Measurements from ENCODE around the gene PLCG1.

PLCG1 gene

GRCh38 chr20:41167118-41167470 is 29.8 kb downstream of the PLCG1 start:
- DNase-seq (ENCODE audit: low read depth in 2 of 2): no peak

- no peak for DNase-seq (ENCODE audit: low read depth in 2 of 2)
Observed at GRCh38 chr20:41167481-41168253, 30.3 kb downstream of the PLCG1 start.

DNA sequence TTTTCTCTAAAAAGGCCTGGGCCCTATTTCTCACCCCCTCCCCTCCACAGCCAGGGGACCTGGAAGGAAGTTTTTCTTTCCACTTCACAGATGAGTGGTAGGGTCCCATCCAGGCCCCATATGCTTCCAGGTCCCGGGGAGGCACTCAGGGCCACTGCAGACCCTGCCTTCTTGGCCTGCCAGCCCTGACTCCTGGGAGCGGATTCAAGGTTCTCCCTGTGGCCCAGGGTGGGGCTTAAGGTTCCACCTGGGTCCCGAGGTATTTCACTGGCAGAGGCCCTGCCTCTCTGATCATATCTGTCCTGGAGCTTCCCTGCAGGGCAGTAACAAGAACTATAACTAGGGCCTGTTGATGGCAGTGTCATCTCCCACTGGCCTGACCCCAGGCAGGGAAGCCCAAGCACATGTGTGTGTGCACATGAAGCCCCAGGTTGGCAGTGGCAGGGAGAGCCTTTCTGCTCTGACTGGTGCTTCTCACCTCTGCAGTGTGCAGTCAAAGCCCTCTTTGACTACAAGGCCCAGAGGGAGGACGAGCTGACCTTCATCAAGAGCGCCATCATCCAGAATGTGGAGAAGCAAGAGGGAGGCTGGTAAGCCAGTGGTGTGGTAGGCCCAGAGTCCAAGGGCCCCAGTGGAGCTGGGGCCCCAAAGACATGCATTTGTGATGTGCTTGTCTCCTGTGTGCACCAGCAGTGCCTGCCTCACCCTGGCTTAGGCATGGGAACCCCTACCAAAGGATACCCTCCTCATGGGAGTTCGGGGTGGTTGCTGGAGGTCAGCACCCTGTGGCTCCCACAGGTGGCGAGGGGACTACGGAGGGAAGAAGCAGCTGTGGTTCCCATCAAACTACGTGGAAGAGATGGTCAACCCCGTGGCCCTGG is 31.2 kb downstream of the PLCG1 start:
- no peak for DNase-seq (ENCODE audit: low read depth in 2 of 2)

- no peak for DNase-seq (ENCODE audit: low read depth in 2 of 2)
Observed at GRCh38 chr20:41169162-41169690, 31.9 kb downstream of the PLCG1 start.

DNA sequence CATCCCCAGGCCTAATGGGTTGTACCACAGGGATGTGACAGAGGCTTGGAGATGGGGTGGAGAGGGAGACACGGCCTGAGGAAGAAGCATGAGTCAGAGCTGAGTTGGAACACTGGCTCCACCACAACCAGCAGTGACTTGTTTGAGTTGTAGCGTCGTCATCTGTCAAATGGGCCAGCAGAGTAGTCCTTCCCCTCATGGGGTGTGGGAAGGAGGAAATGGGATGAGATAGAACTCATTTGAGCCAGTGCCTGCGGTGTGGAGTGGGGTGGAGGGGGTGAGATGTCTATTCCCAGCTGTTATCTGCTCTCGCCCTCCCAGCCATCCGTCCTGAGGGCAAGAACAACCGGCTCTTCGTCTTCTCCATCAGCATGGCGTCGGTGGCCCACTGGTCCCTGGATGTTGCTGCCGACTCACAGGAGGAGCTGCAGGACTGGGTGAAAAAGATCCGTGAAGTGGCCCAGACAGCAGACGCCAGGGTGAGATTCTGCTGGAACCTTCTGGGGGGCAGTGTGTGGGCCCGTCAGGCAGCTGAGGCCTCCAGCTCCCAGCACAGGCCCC is 32.5 kb downstream of the PLCG1 start:
- no peak for DNase-seq (ENCODE audit: low read depth in 2 of 2)

DNA sequence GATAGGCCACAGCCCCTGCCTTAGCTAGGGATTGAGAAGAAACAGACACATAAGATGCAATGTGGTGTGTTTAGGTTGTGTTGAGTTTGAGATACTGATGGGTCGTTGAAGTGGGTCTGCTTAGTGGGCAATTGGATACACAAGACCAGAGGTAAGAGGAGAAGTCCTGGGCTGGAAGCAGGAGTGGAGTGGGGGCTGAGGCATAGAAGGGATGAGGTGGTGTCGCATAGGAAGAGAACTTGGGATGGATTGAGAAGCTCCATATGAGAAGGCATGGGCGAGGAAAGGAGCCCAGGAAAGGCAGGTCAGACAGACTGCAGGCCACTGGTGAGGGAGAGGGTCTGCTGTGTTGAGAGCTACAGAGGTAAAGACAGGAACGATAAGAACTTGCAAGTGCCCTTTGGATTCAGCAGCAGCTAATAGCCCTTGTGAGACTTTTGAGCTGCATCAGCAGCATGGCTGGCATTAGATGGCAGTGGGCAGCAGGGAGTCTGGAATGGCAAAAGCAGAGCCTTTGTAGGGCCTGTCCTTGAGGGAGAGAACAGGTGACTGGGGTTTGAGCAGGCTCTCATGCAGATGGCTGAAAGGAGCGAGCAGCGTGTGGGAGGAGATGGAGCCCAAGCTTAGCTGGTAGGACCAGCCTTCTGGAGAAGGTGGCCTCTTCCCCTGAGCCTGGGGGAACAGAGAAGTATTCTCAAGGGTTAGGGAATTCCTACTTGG is 33.2 kb downstream of the PLCG1 start:
- no peak for DNase-seq (ENCODE audit: low read depth in 2 of 2)

DNA sequence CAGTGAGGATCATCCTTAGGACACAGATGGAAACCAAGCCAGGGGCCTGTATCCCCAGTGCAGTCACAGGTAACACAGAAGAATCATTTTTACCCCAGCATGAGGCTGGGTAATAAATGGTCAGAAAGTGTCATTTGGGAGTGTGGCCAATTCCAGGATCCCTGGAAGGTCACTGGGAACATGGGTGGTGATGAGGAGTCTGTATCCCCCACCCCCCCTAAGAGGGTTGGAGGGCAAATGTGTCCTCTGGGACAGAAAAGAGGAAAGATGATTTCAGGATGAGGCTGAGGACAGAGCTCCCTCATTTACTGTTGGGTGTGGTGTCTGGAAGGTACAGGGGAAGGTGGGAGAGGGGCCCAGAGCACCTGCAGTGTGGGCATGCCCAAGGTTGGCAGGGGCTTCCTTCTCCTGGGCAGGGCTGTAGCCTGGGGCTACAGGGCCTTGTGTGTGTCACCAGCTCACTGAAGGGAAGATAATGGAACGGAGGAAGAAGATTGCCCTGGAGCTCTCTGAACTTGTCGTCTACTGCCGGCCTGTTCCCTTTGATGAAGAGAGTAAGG is 34.5 kb downstream of the PLCG1 start:
- no peak for DNase-seq (ENCODE audit: low read depth in 2 of 2)

DNA sequence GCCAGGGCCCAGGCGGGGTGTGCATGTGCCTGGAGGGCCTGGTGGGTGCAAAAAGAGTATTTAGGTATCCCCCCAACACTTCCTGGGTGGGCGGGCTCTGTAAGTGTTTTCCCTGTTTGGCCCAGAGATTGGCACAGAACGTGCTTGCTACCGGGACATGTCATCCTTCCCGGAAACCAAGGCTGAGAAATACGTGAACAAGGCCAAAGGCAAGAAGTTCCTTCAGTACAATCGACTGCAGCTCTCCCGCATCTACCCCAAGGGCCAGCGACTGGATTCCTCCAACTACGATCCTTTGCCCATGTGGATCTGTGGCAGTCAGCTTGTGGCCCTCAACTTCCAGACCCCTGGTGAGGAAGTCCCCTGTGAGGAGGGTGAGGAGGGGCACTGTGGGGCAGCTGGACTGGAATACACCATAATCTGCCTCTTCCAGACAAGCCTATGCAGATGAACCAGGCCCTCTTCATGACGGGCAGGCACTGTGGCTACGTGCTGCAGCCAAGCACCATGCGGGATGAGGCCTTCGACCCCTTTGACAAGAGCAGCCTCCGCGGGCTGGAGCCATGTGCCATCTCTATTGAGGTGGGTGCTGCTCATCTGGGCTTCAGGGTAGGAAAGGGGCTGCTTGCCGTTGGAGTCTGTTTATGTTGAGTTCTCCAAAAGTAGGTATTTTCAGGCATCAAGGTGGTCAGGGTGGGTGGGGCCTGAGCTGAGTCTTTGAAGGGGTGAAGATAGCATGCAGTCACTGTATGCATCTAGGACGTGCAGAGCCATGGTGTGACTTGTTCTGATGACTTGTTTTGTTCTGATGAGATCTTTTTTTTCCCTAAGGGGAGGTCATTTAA is 35.2 kb downstream of the PLCG1 start:
- no peak for DNase-seq (ENCODE audit: low read depth in 2 of 2)

DNA sequence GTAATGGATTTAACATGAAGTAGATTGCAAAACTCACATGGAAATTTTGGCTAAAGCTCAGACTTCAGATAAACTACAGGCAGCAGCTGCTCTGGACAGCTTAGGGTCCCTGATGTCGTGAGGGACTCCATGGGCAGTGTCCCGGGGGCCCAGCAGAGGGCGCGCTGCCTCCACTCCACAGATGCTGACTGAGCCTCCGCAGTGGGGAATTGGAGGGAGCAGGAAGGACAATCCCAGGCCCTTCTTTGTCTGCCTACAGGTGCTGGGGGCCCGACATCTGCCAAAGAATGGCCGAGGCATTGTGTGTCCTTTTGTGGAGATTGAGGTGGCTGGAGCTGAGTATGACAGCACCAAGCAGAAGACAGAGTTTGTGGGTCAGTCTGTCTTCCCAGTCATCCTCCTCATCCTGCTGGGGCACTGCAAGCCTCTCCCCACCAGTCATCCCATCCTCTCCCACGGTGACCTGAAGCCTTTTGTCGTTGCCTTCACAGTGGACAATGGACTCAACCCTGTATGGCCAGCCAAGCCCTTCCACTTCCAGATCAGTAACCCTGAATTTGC is 35.9 kb downstream of the PLCG1 start:
- peak; percentile 59 to 61 for DNase-seq (ENCODE audit: low read depth in 2 of 2)

DNA sequence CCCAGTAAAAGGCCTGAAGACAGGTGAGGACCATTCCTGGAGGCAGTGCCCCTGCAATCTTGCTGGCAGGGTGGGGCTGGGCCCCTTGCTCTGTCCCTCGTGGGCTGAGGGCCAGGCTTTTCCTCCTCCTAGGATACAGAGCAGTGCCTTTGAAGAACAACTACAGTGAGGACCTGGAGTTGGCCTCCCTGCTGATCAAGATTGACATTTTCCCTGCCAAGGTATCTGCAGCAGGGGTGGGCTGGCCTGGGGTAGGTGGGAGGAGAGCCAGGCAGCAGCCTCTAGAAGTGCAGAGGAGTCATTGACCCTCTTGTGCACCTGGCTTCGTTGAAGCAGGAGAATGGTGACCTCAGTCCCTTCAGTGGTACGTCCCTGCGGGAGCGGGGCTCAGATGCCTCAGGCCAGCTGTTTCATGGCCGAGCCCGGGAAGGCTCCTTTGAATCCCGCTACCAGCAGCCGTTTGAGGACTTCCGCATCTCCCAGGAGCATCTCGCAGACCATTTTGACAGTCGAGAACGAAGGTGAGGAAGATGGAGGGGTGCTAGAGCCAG is 36.5 kb downstream of the PLCG1 start:
- no peak for DNase-seq (ENCODE audit: low read depth in 2 of 2)

GRCh38 chr20:41174373-41174772 is 37.0 kb downstream of the PLCG1 start:
- DNase-seq (ENCODE audit: low read depth in 2 of 2): no peak

- no peak for DNase-seq (ENCODE audit: low read depth in 2 of 2)
Observed at GRCh38 chr20:41174782-41175181, 37.4 kb downstream of the PLCG1 start.

GRCh38 chr20:41175201-41175651 is 37.9 kb downstream of the PLCG1 start:
- DNase-seq (ENCODE audit: low read depth in 2 of 2): no peak

DNA sequence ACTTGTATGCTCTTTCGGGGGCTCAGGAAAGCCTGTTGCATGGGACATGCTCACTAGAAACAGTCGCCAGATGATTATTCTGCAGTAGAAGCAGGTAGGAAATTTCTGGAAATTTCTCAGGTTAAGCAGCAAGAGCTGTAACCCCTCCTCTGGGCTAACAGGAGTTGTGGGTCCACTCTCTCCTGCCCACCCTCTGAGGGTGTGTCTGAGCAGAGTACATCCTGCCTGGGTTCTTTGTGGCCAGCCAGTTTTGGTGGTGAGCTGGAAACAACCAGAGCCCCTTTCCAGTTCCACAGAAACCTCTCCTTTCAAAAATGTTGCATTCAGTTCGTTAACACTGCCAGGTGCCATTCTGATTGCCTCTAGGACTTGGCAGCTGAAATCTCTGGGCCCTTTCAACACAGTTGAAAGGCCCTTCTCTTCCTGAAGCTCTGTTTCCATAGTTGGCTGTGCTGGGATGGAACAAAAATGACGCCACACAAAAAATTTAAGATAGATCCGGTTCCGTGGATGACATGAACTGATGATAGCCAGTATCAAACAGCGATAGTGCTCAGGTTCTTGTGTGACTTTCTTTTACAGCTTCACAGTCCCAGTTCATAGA is 38.5 kb downstream of the PLCG1 start:
- DNase-seq (ENCODE audit: low read depth in 2 of 2): no peak

GRCh38 chr20:41176711-41177552 is 39.6 kb downstream of the PLCG1 start:
- no peak for DNase-seq (ENCODE audit: low read depth in 2 of 2)

- no peak for DNase-seq (ENCODE audit: low read depth in 2 of 2)
Observed at GRCh38 chr20:41177636-41178035, 40.3 kb downstream of the PLCG1 start.

DNA sequence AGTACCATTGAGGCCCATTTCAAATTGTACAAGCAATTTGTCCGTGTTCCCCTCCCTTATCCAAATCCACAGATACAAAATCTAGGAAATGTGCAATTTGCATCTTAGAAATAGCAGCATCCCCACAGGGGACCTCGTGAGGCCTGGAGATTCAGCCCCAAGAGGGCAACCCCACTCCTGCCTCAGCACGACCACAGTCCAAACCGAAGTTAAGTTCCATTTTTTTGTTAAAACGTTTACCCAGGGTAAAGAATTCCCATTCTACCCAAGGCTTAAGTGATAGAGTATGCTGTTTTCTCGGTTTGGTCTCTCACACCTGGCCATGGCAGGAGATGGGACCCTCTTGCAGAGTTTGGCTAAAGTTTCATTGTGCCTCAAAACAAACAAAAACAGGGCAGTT is 41.2 kb downstream of the PLCG1 start:
- DNase-seq (ENCODE audit: low read depth in 2 of 2): no peak

GRCh38 chr20:41178904-41179432 is 41.6 kb downstream of the PLCG1 start:
- DNase-seq (ENCODE audit: low read depth in 2 of 2): no peak

Data from stimulated activated CD4-positive, alpha-beta T cell treated with anti-CD3 and anti-CD28 coated beads, Interleukin-4, amount 100 ng/mL, for 48 hours (primary cell).